ENCODE data around the gene IGSF3.
"Not testable (repeated sequence)": the region's sequence is repeated elsewhere in the genome, so short reads cannot be mapped to it uniquely, and the experiment has no call there.

IGSF3 gene

GRCh38 chr1:116627357-116627756, 40.2 kb downstream of the IGSF3 start:
- DNase-seq, result not testable (repeated sequence)

GRCh38 chr1:116626915-116627314, 40.6 kb downstream of the IGSF3 start:
- not testable (repeated sequence) for DNase-seq

- DNase-seq, result not testable (repeated sequence)
Measured at GRCh38 chr1:116625155-116625554, 42.4 kb downstream of the IGSF3 start.

- DNase-seq, result no peak
Measured at GRCh38 chr1:116624040-116624439, 43.5 kb downstream of the IGSF3 start.

GRCh38 chr1:116622496-116622895, 45.0 kb downstream of the IGSF3 start:
- not testable (repeated sequence) for DNase-seq

- not testable (repeated sequence) for DNase-seq
Measured at GRCh38 chr1:116621756-116622155, 45.8 kb downstream of the IGSF3 start.

- DNase-seq, result not testable (repeated sequence)
Measured at GRCh38 chr1:116620392-116620791, 47.1 kb downstream of the IGSF3 start.

GRCh38 chr1:116619106-116619505, 48.4 kb downstream of the IGSF3 start:
- DNase-seq, result not testable (repeated sequence)

- not testable (repeated sequence) for DNase-seq
Measured at GRCh38 chr1:116617808-116618207, 49.7 kb downstream of the IGSF3 start.

- DNase-seq, result not testable (repeated sequence)
Measured at GRCh38 chr1:116613825-116614224, 53.7 kb downstream of the IGSF3 start.

GRCh38 chr1:116609801-116610371, 57.6 kb downstream of the IGSF3 start:
- DNase-seq, result not testable (repeated sequence)

GRCh38 chr1:116608841-116609240, 58.7 kb downstream of the IGSF3 start:
- DNase-seq, result not testable (repeated sequence)

GRCh38 chr1:116608151-116608550, 59.4 kb downstream of the IGSF3 start:
- DNase-seq, result not testable (repeated sequence)

GRCh38 chr1:116607463-116607862, 60.1 kb downstream of the IGSF3 start:
- not testable (repeated sequence) for DNase-seq

- DNase-seq, result not testable (repeated sequence)
Measured at GRCh38 chr1:116606067-116606466, 61.5 kb downstream of the IGSF3 start.

GRCh38 chr1:116605315-116605714, 62.2 kb downstream of the IGSF3 start:
- no peak for DNase-seq

- DNase-seq, result peak; percentile 15
Measured at GRCh38 chr1:116604408-116604807, 63.1 kb downstream of the IGSF3 start.

- not testable (repeated sequence) for DNase-seq
Measured at GRCh38 chr1:116603646-116604045, 63.9 kb downstream of the IGSF3 start.

- not testable (repeated sequence) for DNase-seq
Measured at GRCh38 chr1:116599369-116599768, 68.2 kb downstream of the IGSF3 start.

GRCh38 chr1:116598420-116599036, 69.0 kb downstream of the IGSF3 start:
- DNase-seq, result not testable (repeated sequence)

- not testable (repeated sequence) for DNase-seq
Measured at GRCh38 chr1:116597388-116597787, 70.1 kb downstream of the IGSF3 start.

- not testable (repeated sequence) for DNase-seq
Measured at GRCh38 chr1:116596742-116597307, 70.7 kb downstream of the IGSF3 start.

- DNase-seq, result not testable (repeated sequence)
Measured at GRCh38 chr1:116595946-116596741, 71.4 kb downstream of the IGSF3 start.

All from NCI-H1694 (cell line).